Ovary (tissue), 9 donors: ENCODE results near the gene CTBP1. TPM values are rescaled to one million over a fixed set of nuclear protein-coding genes. Genes with fewer than 3 reads are reported as not detected.
A peak's percentile ranks its signal among the peaks of the same experiment; 100 is the strongest.

Experiments
- DNase-seq, 5 donors: peaks; one replicate each; pipeline ENCODE4 v3.0.0-alpha.2; 2019 to 2020
- H3K27ac ChIP-seq, 2 donors: fragments of 200-600 bp; one replicate each; pipeline versions ENCODE4 v1.5.1 to v1.8.0; 2019 to 2022
- H3K27me3 ChIP-seq: fragments of 200-600 bp; one replicate; pipeline ENCODE4 v1.8.0; 2022
- H3K36me3 ChIP-seq: fragments of 200-600 bp; sonication (generic); one replicate; pipeline ENCODE4 v1.5.1; 2019
- H3K4me1 ChIP-seq: one replicate; pipeline ENCODE4 v1.8.1; 2013; ENCODE audit warnings: mild to moderate bottlenecking, moderate library complexity; ENCODE audit not compliant: insufficient read depth
- H3K4me3 ChIP-seq: fragments of 200-600 bp; sonication (generic); one replicate; pipeline ENCODE4 v1.5.1; 2017
- H3K9me3 ChIP-seq, 2 donors: fragments of 200-600 bp in 1 of 2; sonication (generic) in 1 of 2; one replicate each; pipeline versions ENCODE4 v1.5.1 to v1.8.1; 2013 to 2019; ENCODE audit warnings: mild to moderate bottlenecking in 1 of 2, moderate library complexity in 1 of 2
- EP300 ChIP-seq: sonication (generic); formaldehyde crosslinking; IDR thresholded peaks from one replicate; pipeline ENCODE4 v1.6.1; 2017; ENCODE audit warnings: antibody characterized with exemption
- POLR2A ChIP-seq: fragments of 450-650 bp; IDR thresholded peaks from one replicate; pipeline ENCODE4 v1.6.1; 2017; ENCODE audit warnings: antibody characterized with exemption, mild to moderate bottlenecking, moderate library complexity
- WGBS, 3 donors: extraction: QIAGEN DNeasy Blood & Tissue Kit in 1 of 3; methylation state at CpG; one replicate each; pipeline versions ENCODE4 v1.1.5 to v1.1.7; 2013 to 2017; 5-methylcytosine and 5-hydroxymethylcytosine counted together
- intact Hi-C, 4 donors: fragments of 100-400 bp; cut with DNase I; formaldehyde crosslinking; loops; one replicate each; pipeline versions ENCODE4 v1.11.0 to v1.15.1; 2022 to 2023
- polyA plus RNA-seq, 2 donors: library from polyadenylated mRNA; stranded (reverse); fragments of 200-250 nt in 1 of 2; fragments of 350-450 nt in 1 of 2; fragmentation: Illumina TruSeq in 1 of 2; extraction: RNeasy Lipid Tissue Mini Kit (QIAGEN cat#74804) in 1 of 2; gene quantifications; one replicate each; pipeline ENCODE4 v1.2.3, GENCODE V29; 2013 to 2014
- total RNA-seq, 7 donors: library from RNA; depleted of rRNA in 2 of 7; stranded (reverse); fragments of >200 nt in 2 of 7; fragmentation: NEBNext Ultra II Directional in 3 of 7; extraction: Animal tissue kit (Norgen Biotek cat#: 25700) in 3 of 7; gene quantifications; one replicate each; pipeline versions ENCODE4 v1.1.0 to v1.2.4, GENCODE V29; 2016 to 2023
- TF ChIP-seq, protein P1 (sequence below), 3 donors: fragments of 450-650 bp in 2 of 3; fragments of 200-600 bp in 1 of 3; IDR thresholded peaks; one replicate each; pipeline versions ENCODE4 v1.5.1 to v1.8.0; 2016 to 2022; ENCODE audit warnings: antibody characterized with exemption in 3 of 3, mild to moderate bottlenecking in 1 of 3
- donor health status: DM: no; HTN: no; CAD: no; lungs with moderate emphysema.
- donor health status: DM: no; HTN: no; CAD: no.
- donor health status: Bipolar disorder and iron deficiency.
- donor health status: DM: yes; HTN: yes; CAD: no.
- donor health status: DM: no; HTN: no; CAD: no.
- donor health status: DM: yes; HTN: yes; CAD: no.

Gene CTBP1
- total and polyA plus RNA-seq, 9 donors: 45.7 to 231 (median 141) TPM

DNA sequence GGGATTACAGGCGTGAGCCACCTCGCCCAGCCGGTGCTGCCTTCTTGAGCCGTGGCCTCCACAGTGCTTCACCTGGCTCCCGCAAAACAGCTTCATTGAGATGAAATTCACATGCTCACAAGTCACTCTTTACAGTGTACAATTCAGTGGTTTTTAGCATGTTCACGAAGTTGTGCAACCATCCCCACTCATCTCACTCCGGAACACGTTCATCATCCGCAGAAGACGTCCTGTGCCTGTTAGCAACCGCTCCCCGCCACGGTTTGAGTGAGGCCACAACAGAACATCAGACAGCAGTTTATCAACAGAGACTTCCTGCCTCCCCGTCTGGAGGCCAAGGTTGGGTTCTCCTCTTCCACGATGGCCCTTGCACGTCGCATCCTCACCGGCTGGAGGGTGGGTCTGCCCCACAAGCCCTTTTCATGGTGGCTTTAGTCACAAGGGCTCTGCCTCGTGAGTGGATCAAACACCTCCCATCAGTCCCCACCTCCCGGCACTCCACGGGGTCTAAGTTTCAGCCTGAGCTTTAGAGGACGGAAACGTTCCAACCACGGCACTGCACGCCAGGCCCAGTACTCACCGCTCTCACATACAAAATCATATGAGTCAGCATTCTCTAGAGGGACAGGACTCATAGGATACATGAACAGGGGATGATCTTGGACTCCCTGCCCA, 46.9 kb downstream of the CTBP1 start:
- peak overlapping the region in 1 of 2 donors; percentile 61 for H3K27ac ChIP-seq
- no peak overlapping the region for H3K4me3 ChIP-seq
- intact Hi-C loops: no loop called here
- peak; percentile 42 to 80 (median 73) for DNase-seq
- no peaks in the 10 kb centered on the region for H3K36me3 ChIP-seq
- peaks cover 14% of the 10 kb centered on the region for H3K4me1 ChIP-seq
- no peaks in the 10 kb centered on the region for H3K9me3 ChIP-seq
- WGBS, 3 donors: 49 to 55% (median 50%) methylated on average over 26 of the region's 26 CpGs
- TF ChIP-seq, protein P1, sequence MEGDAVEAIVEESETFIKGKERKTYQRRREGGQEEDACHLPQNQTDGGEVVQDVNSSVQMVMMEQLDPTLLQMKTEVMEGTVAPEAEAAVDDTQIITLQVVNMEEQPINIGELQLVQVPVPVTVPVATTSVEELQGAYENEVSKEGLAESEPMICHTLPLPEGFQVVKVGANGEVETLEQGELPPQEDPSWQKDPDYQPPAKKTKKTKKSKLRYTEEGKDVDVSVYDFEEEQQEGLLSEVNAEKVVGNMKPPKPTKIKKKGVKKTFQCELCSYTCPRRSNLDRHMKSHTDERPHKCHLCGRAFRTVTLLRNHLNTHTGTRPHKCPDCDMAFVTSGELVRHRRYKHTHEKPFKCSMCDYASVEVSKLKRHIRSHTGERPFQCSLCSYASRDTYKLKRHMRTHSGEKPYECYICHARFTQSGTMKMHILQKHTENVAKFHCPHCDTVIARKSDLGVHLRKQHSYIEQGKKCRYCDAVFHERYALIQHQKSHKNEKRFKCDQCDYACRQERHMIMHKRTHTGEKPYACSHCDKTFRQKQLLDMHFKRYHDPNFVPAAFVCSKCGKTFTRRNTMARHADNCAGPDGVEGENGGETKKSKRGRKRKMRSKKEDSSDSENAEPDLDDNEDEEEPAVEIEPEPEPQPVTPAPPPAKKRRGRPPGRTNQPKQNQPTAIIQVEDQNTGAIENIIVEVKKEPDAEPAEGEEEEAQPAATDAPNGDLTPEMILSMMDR (IDR thresholded peaks at IDR 0.05): no peak
- no peak for TF ChIP-seq EP300
- no peak for TF ChIP-seq POLR2A
- no peaks in the 10 kb centered on the region for H3K27me3 ChIP-seq

DNA sequence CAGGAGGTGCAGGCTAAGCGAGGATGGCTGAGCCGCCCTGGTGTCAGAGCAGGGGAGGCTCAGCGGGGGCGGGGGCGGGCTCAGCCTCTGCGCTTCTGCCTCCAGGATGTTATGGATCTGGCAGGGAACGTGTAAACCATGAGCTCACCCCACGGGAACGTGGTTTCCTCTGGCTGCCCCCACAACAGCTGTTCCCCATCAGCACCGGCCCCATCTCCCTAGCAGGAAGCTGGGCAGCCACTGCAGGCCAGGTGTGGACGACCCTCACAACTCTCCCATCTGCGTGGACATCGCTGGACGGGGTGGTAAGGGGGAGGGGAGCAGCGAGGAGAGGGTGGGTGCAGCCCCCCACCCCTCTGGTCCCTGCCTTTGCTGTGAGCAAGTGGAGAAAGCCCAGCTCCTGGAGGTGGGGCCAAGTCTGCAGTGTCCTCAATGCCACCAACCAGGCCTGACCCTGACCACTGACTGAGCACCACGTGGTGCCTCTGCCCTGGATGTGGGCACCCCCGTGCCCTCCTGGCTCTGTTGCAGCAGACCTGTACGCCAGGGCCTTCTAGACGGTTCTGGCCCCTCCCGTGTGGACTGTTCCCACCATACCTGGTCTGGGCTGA, 48.4 kb downstream of the CTBP1 start:
- TF ChIP-seq, protein P1 (IDR thresholded peaks at IDR 0.05): no peak
- TF ChIP-seq EP300 (no peak), POLR2A (no peak)
- 4 to 13% (median 8%) methylated on average over 17 to 20 of the region's 20 CpGs for WGBS, 3 donors
- Histone ChIP-seq H3K27ac (peak overlapping the region in 1 of 2 donors; percentile 6), H3K4me1 (peaks cover 14% of the 10 kb centered on the region), H3K4me3 (no peak overlapping the region), H3K36me3 (no peaks in the 10 kb centered on the region), H3K27me3 (no peaks in the 10 kb centered on the region), H3K9me3 (no peaks in the 10 kb centered on the region)
- DNase-seq: peak; percentile 81 to 90 (median 87)
- intact Hi-C loops: no loop called here

DNA sequence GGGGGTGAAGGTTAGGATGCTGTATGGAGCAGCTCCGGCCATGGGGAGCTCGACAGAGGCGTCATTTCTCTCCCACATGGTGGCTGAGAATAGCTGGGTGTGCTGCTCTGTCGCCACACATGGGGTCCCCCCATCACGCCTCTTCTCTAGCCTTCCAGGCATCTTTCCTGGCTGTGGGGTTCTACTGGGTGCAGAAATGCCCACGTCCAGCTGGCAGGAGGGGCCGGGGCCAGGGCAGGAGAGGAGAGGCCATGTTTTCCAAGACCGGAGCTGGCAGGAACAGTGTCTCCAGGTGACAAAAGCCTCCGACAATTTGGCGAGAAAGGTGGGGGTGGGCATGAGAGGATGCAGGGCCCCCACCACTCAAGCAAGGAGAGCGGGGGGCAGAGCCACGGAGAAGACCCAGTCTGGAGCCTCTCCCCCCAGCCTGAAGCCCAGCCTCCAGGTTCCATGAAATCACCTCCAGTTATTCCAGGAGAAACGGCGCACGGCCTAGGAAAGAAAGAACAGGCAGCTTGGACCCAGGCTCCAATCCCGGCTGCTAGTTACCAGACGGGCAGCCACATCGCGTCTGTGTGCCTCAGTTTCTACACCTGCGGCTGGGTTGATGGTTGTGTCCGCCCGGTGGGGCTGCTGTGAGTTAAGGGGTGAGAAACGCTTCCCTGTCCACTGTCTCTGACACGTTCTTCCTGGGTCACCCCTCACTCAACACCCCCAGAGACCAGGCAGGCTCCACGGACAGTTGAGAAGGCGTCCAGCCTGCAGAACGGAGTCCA, 49.2 kb downstream of the CTBP1 start:
- H3K9me3 ChIP-seq: no peaks in the 10 kb centered on the region
- H3K27me3 ChIP-seq: no peaks in the 10 kb centered on the region
- DNase-seq: peak in 3 of 5 donors; percentile 23 to 38 (median 34)
- peak overlapping the region in 1 of 2 donors; percentile 6 for H3K27ac ChIP-seq
- TF ChIP-seq POLR2A (no peak), EP300 (no peak)
- TF ChIP-seq, protein P1 (IDR thresholded peaks at IDR 0.05): no peak
- no peaks in the 10 kb centered on the region for H3K36me3 ChIP-seq
- H3K4me3 ChIP-seq: no peak overlapping the region
- H3K4me1 ChIP-seq: peaks cover 17% of the 10 kb centered on the region
- 66 to 68% (median 67%) methylated on average over 27 of the region's 27 CpGs for WGBS, 3 donors
- intact Hi-C loops: no loop called here

DNA sequence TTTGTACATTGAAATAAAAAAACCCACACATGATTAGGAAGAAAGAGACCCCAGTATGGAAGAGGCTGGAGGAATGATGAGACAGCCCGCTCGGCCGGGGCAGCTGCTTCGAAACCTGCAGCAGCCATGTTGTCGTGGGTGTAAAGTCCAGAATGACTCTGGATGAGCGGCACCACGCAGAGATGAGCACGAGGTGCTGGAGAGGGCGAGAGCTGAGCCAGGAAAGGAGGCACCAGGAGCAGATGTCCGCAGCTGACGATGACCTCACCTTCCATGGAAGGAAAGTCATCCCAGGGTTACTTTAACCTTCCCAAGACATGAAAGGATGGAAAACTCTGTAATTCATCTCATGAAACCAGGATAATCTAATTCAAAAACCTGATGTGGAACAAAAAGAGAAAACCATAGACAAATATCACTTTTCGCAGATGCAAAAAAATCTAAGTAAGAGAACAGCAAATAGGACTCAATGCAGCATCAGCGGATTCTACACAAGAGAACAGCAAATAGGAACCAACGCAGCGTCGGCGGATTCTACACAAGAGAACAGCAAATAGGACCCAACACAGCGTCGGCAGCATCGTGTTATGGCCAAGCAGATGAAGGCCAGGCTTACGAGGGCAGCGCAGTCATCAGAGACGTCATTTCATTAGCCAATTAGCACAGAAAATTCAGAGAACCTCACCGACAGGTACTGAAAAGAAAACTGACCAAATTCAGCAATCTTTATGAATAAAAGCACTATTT, 50.7 kb downstream of the CTBP1 start:
- H3K27ac ChIP-seq: no peak overlapping the region
- intact Hi-C loops: no loop called here

More for the DNA sequence above, 50.7 kb downstream of the CTBP1 start:
- peak in 2 of 5 donors; percentile 20 to 36 for DNase-seq
- Histone ChIP-seq H3K27me3 (no peaks in the 10 kb centered on the region), H3K36me3 (no peaks in the 10 kb centered on the region), H3K4me3 (no peak overlapping the region), H3K9me3 (no peaks in the 10 kb centered on the region), H3K4me1 (peaks cover 25% of the 10 kb centered on the region)
- 69 to 77% (median 74%) methylated on average over 24 of the region's 24 CpGs for WGBS, 3 donors
- TF ChIP-seq, protein P1 (IDR thresholded peaks at IDR 0.05): no peak
- TF ChIP-seq POLR2A (no peak), EP300 (no peak)
